ENCODE measurements around the gene HLCS. TPM values are rescaled to one million over a fixed set of nuclear protein-coding genes. Genes with fewer than 3 reads are reported as not detected.

Gene HLCS
- total and polyA plus RNA-seq, 2 of the 8 experiments (the other 6 are each of a cell fraction or from before 2014, with no cell fraction given) = 4.7 to 12.2 TPM

DNA sequence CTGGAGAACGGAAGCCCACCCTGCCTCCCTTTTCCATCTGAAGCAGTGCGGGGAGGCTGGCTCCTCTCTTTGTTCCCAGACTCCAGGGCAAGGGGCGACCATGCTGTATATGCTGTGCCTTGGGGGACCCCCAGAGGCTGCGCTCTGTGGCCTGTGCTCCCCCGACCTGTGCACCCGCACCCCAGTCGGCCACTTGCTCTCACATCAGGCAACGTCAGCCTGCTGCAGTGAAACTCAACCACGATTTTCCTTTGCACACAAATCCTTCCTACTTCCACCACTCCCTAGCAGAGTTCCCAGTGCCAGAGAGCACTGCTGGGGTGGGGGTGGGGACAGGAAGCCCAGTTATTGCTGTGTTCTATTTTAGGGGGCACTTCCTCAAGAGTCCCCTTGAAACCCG is 215.1 kb downstream of the HLCS start (continued):
- TF ChIP-seq EZH2 (IDR thresholded peaks at IDR 0.05; ENCODE audit: low read depth, low read length, severe bottlenecking) (no peak), GTF2F1 (IDR thresholded peaks at IDR 0.05; ENCODE audit: borderline replicate concordance, low read depth, low read length) (no peak), HDAC6 (IDR thresholded peaks at IDR 0.05; ENCODE audit: low read depth, low read length) (no peak), SAP30 (IDR thresholded peaks at IDR 0.05; ENCODE audit: insufficient read depth, insufficient replicate concordance, low read length) (no peak), KDM5A (IDR thresholded peaks at IDR 0.05; ENCODE audit: low read length) (no peak), USF2 (IDR thresholded peaks at IDR 0.05; ENCODE audit: low read length) (no peak), TEAD4 (IDR thresholded peaks at IDR 0.05; ENCODE audit: low read depth, low read length) (no peak), CBX8 (IDR thresholded peaks at IDR 0.05; ENCODE audit: borderline replicate concordance, low read depth, low read length) (no peak), PHF8 (conservative IDR thresholded peaks at IDR 0.05; ENCODE audit: low read depth, low read length) (0 out of 2 replicates have a peak, but pooled peaks have one; percentile 27), RAD21 (IDR thresholded peaks at IDR 0.05 in 1 of 2, conservative IDR thresholded peaks at IDR 0.05 in 1 of 2; ENCODE audit: low read depth in 2 of 2, low read length in 2 of 2) (no peak), TAF7 (optimal IDR thresholded peaks at IDR 0.05; ENCODE audit: borderline replicate concordance, low read depth, low read length) (no peak), ATF2 (IDR thresholded peaks at IDR 0.05; ENCODE audit: low read length) (no peak), CHD1 (IDR thresholded peaks at IDR 0.05; ENCODE audit: low read depth, low read length) (no peak), YY1 (IDR thresholded peaks at IDR 0.05; ENCODE audit: low read depth, low read length) (no peak), TBP (IDR thresholded peaks at IDR 0.05; ENCODE audit: low read depth, low read length) (0 out of 2 replicates have a peak, but pooled peaks have one; percentile 15), CREB1 (IDR thresholded peaks at IDR 0.05) (no peak), SRF (IDR thresholded peaks at IDR 0.05; ENCODE audit: low read depth, low read length) (no peak), GABPA (IDR thresholded peaks at IDR 0.05; ENCODE audit: borderline replicate concordance, insufficient read depth, low read length) (no peak), SP1 (IDR thresholded peaks at IDR 0.05; ENCODE audit: low read depth, low read length) (0 out of 2 replicates have a peak, but pooled peaks have one; percentile 16), CHD2 (IDR thresholded peaks at IDR 0.05; ENCODE audit: low read length) (no peak)

Data from H1 (cell line).